Gastroesophageal sphincter (tissue), 4 donors: ENCODE measurements around the gene NRXN3. TPM values are rescaled to one million over a fixed set of nuclear protein-coding genes. Genes with fewer than 3 reads are reported as not detected.

ENCODE experiments used
- ATAC-seq: fragments of 150-250 bp; one replicate; pipeline ENCODE4 v1.9.1; 2016; ENCODE audit warnings: mild to moderate bottlenecking, moderate library complexity
- H3K27ac ChIP-seq, 4 donors: fragments of 200-600 bp; sonication (generic) in 3 of 4; 1 replicate in 3 of 4; 2 replicates in 1 of 4; pipeline ENCODE4 v1.5.1; 2016 to 2019
- H3K27me3 ChIP-seq: fragments of 200-600 bp; sonication (generic); one replicate; pipeline ENCODE4 v1.5.1; 2019
- H3K36me3 ChIP-seq, 2 donors: fragments of 200-600 bp; sonication (generic); one replicate each; pipeline ENCODE4 v1.5.1; 2019; ENCODE audit warnings: control low read depth in 1 of 2
- H3K4me1 ChIP-seq, 3 donors: fragments of 200-600 bp; sonication (generic); 1 replicate in 2 of 3; 2 replicates in 1 of 3; pipeline ENCODE4 v1.5.1; 2016 to 2019; ENCODE audit warnings: control low read depth in 2 of 3
- H3K4me3 ChIP-seq, 2 donors: fragments of 200-600 bp; sonication (generic); one replicate each; pipeline ENCODE4 v1.5.1; 2019; ENCODE audit warnings: mild to moderate bottlenecking in 1 of 2, moderate library complexity in 1 of 2
- H3K9me3 ChIP-seq, 3 donors: fragments of 200-600 bp; sonication (generic); one replicate each; pipeline ENCODE4 v1.5.1; 2017 to 2019; ENCODE audit warnings: control low read depth in 2 of 3
- EP300 ChIP-seq: sonication (generic); formaldehyde crosslinking; IDR thresholded peaks from one replicate; pipeline ENCODE4 v1.6.1; 2017; ENCODE audit warnings: antibody characterized with exemption, mild to moderate bottlenecking
- POLR2A ChIP-seq, 2 donors: fragments of 450-650 bp; IDR thresholded peaks; one replicate each; pipeline ENCODE4 v1.6.1; 2017; ENCODE audit warnings: antibody characterized with exemption in 2 of 2, mild to moderate bottlenecking in 2 of 2, moderate library complexity in 1 of 2
- POLR2AphosphoS5 ChIP-seq: sonication (generic); formaldehyde crosslinking; IDR thresholded peaks from one replicate; pipeline ENCODE4 v1.6.1; 2017; ENCODE audit warnings: antibody characterized with exemption
- WGBS, 2 donors: methylation state at CpG; one replicate each; pipeline ENCODE4 v1.1.5; 2018; ENCODE audit warnings: low coverage in 1 of 2; 5-methylcytosine and 5-hydroxymethylcytosine counted together
- total RNA-seq, 4 donors: library from RNA; depleted of rRNA; stranded (reverse); fragments of >200 nt; gene quantifications; one replicate each; pipeline ENCODE4 v1.1.0, GENCODE V29; 2016
- TF ChIP-seq, protein P1 (sequence below), 4 experiments: fragments of 200-600 bp in 2 of 4; fragments of 450-650 bp in 2 of 4; sonication (generic) in 1 of 4; IDR thresholded peaks; one replicate each; pipeline ENCODE4 v1.5.1; 2017 to 2019; ENCODE audit warnings: antibody characterized with exemption in 4 of 4, mild to moderate bottlenecking in 2 of 4, moderate library complexity in 2 of 4

Gene NRXN3
- total RNA-seq, 4 donors from 2014 or later: 74.2 to 192 (median 98.2) TPM

DNA sequence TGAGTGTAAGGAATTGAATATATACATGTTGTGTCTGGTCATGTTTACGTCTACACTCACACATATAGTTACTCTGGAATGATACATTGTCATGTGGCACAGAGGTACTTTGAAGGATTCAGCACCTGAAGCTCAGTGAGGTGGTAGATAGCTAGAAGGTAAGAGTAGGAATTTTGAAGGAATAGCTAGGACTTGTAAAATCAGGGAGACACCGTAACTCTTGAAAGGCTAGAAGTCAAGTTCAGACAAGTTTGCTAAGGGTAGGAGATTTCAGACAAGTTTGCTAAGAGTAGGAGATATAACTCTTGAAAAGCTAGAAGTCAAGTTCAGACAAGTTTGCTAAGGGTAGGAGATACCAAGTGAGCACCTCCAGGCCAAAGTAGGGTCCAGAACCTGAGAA lies 14.0 kb upstream of the NRXN3 start:
- Histone ChIP-seq H3K4me1 (no peaks in the 10 kb centered on the region), H3K9me3 (no peaks in the 10 kb centered on the region), H3K4me3 (no peak overlapping the region), H3K27me3 (peaks cover 7% of the 10 kb centered on the region), H3K27ac (no peak overlapping the region), H3K36me3 (no peaks in the 10 kb centered on the region)
- ATAC-seq: no peak
- TF ChIP-seq POLR2A (IDR thresholded peaks at IDR 0.05) (no peak), POLR2AphosphoS5 (no peak), EP300 (no peak)
- TF ChIP-seq, protein P1, sequence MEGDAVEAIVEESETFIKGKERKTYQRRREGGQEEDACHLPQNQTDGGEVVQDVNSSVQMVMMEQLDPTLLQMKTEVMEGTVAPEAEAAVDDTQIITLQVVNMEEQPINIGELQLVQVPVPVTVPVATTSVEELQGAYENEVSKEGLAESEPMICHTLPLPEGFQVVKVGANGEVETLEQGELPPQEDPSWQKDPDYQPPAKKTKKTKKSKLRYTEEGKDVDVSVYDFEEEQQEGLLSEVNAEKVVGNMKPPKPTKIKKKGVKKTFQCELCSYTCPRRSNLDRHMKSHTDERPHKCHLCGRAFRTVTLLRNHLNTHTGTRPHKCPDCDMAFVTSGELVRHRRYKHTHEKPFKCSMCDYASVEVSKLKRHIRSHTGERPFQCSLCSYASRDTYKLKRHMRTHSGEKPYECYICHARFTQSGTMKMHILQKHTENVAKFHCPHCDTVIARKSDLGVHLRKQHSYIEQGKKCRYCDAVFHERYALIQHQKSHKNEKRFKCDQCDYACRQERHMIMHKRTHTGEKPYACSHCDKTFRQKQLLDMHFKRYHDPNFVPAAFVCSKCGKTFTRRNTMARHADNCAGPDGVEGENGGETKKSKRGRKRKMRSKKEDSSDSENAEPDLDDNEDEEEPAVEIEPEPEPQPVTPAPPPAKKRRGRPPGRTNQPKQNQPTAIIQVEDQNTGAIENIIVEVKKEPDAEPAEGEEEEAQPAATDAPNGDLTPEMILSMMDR (IDR thresholded peaks at IDR 0.05): no peak
- 73 to 81% methylated on average over 2 of the region's 2 CpGs for WGBS, 2 donors

DNA sequence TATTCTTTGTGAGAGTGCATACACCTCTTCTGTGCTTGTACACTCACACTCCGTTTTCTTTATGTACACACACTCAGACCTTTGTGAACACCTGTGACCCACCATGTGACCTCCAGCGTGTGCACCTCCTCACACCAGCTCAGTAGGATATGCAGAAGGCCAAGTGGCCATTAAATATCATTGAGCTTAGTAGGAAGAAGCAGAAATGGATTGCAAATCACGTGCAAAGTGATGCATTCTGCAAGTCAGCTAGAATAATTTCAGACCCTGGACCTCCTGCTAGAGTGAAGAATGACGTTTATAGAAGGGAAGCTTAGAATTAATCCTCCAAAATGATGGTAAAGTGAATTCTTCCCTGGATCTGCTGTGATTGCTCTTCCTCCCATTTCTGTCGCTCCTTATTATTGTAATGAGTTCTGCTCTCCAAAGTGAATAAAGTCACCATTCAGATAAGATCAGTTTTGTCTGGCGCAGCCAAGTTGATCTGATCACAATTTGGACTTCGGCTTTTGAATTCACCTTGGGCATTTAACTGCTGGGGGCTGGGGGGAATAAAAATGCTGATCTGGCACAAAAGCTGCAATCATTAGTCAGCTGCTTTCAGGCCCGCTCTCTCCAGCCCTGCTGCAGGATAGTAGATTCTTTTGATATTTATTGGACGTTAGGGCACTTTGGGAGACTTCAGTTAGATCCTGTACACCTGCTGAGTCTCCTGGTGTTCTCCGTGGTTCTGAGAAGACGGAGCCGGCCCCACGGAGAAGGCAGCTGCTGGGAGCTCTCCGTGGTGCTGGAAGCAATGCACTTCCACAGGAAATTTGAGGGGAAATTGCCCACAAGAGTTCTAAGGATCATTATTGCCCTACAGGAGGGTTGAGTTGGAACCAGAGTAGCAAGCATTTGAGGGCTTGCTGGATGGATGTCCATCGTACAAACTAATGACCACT lies 12.4 kb upstream of the NRXN3 start:
- ATAC-seq: no peak
- TF ChIP-seq POLR2AphosphoS5 (no peak), POLR2A (IDR thresholded peaks at IDR 0.05) (no peak)

DNA sequence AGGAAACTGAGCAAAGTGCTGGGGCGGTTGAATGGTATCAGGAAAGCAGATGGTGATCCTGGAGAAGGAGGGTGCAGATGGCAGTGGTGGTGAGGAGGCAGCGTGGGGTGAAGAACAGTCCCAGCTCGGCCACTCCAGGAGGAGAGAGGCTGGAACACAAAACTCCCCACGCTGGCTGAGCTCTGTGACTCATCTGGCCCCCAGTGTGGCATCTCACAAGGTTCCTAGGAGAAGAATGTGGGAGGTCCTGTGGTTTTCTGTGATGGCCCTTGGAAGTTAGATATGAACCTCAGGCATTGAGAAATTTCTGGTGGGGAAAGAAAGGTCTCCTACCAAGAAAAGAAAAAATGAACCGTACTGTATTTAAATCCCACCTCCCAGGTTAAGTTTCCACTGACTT lies 8.0 kb upstream of the NRXN3 start:
- H3K4me3 ChIP-seq: no peak overlapping the region
- ATAC-seq: no peak
- TF ChIP-seq POLR2A (IDR thresholded peaks at IDR 0.05) (no peak), POLR2AphosphoS5 (no peak), EP300 (no peak)
- TF ChIP-seq, protein P1 (IDR thresholded peaks at IDR 0.05): no peak

More for the DNA sequence above, 12.4 kb upstream of the NRXN3 start:
- H3K27ac ChIP-seq: no peak overlapping the region
- no peaks in the 10 kb centered on the region for H3K36me3 ChIP-seq
- no peaks in the 10 kb centered on the region for H3K9me3 ChIP-seq
- H3K4me1 ChIP-seq: no peaks in the 10 kb centered on the region
- no peak overlapping the region for H3K4me3 ChIP-seq
- H3K27me3 ChIP-seq: peaks cover 15% of the 10 kb centered on the region
- 38 to 53% methylated on average over 8 to 14 of the region's 15 CpGs for WGBS, 2 donors

DNA sequence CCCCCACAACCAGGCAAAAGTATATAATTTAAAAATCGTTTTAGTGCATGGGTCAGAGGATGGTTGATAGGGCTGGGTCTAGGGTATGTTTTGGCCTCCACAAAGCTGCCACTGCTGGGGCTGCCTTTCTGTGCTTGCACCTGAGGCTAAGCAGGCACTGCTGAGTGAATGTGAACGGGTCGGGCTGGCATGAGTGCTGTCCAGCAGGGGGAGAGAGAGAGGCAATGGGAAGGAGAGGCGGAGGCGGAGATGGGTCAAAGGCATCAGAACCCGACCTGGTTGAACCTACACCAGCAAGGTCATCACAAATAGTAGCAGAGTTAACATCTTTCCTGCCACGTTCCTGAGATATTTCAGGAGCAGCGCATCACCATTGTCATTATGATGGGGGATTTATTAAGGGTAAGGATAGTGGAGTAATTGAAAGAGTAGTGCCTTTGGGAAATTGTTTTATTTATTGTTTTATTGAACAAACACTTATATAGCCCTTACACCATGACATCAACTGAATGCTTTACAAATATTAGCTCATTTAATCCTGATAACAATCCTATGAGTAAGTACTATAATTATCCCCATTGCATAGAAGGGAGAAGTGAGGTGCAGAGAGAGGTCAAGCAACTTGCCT lies 5.8 kb upstream of the NRXN3 start:
- ATAC-seq: no peak

More for the DNA sequence above, 8.0 kb upstream of the NRXN3 start:
- Histone ChIP-seq H3K4me1 (no peaks in the 10 kb centered on the region), H3K27ac (no peak overlapping the region), H3K36me3 (no peaks in the 10 kb centered on the region), H3K9me3 (no peaks in the 10 kb centered on the region), H3K27me3 (peaks cover 51% of the 10 kb centered on the region)
- 68 to 79% methylated on average over 3 to 4 of the region's 5 CpGs for WGBS, 2 donors

DNA sequence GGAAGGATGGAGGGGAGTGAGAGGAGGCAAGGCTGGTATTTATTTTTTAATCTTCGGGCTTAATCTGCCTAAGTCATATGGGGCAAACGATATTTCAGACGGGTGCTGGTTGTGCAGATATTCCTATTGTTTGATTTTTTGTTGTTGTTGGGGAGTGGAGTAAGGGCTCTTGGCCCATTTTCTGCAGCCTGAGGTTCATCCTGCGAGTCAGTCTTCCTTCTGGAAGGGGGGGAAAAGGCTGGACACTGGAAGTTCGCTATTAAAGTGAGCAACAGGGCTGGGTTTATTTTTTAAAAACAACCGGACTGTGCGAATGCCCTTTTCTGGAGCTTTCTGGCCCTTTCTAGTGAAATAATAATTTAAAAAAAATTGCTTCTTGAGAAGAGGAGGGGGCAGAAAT lies 2.3 kb downstream of the NRXN3 start:
- ATAC-seq: no peak
- H3K4me1 ChIP-seq: no peaks in the 10 kb centered on the region
- H3K27ac ChIP-seq: no peak overlapping the region
- no peaks in the 10 kb centered on the region for H3K9me3 ChIP-seq
- no peak overlapping the region for H3K4me3 ChIP-seq
- 82% methylated on average over 6 to 7 of the region's 7 CpGs for WGBS, 2 donors
- H3K27me3 ChIP-seq: peaks cover 58% of the 10 kb centered on the region
- H3K36me3 ChIP-seq: no peaks in the 10 kb centered on the region
- TF ChIP-seq POLR2AphosphoS5 (no peak), EP300 (no peak), POLR2A (IDR thresholded peaks at IDR 0.05) (no peak)
- TF ChIP-seq, protein P1 (IDR thresholded peaks at IDR 0.05): no peak

More for the DNA sequence above, 5.8 kb upstream of the NRXN3 start:
- H3K4me3 ChIP-seq: no peak overlapping the region
- H3K9me3 ChIP-seq: no peaks in the 10 kb centered on the region
- TF ChIP-seq POLR2AphosphoS5: no peak
- TF ChIP-seq POLR2A (IDR thresholded peaks at IDR 0.05): no peak
- no peak for TF ChIP-seq EP300
- TF ChIP-seq, protein P1 (IDR thresholded peaks at IDR 0.05): no peak
- H3K27ac ChIP-seq: no peak overlapping the region
- no peaks in the 10 kb centered on the region for H3K36me3 ChIP-seq
- 5 to 15% methylated on average over 4 to 7 of the region's 8 CpGs for WGBS, 2 donors
- H3K27me3 ChIP-seq: peaks cover 65% of the 10 kb centered on the region
- no peaks in the 10 kb centered on the region for H3K4me1 ChIP-seq
